Fibroblast of the conjunctiva (primary cell): ENCODE measurements around the gene LACC1.
A peak's percentile ranks its signal among the peaks of the same experiment; 100 is the strongest.

Experiments
- DNase-seq: peaks from one replicate; pipeline ENCODE4 v3.0.0-alpha.2; 2010; ENCODE audit warnings: low read depth

The LACC1 gene

GRCh38 chr13:43879755-43880181 lies at the start of gene LACC1:
LACC1 (plus strand) TSS chr13:43879904; CDS start chr13:43880986, 1,082 bp downstream.
- DNase-seq = no peak

GRCh38 chr13:43830497-43830881 lies 49.2 kb upstream of the LACC1 start:
- DNase-seq = peak; percentile 75

DNA sequence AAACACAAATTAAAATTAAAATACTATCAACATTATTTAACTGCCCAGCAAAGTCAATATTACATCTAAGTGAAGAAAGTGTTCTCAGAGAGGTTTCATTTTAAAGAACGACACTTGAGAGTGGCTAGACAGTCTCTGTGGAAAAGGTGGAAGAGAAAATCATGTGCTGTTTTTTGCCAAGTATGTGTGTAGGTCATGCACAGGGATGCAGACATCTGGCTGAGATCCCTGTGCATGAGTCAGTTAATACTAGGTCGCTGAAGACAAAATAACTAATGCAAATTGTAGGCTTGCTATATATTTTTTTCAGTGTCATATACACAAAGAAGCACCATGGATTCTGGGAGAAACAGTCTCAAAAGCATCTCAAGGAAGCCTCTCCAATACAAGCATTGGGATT lies 48.6 kb upstream of the LACC1 start:
- DNase-seq = peak; percentile 56

GRCh38 chr13:43835701-43836100 lies 44.0 kb upstream of the LACC1 start:
- DNase-seq = no peak

DNA sequence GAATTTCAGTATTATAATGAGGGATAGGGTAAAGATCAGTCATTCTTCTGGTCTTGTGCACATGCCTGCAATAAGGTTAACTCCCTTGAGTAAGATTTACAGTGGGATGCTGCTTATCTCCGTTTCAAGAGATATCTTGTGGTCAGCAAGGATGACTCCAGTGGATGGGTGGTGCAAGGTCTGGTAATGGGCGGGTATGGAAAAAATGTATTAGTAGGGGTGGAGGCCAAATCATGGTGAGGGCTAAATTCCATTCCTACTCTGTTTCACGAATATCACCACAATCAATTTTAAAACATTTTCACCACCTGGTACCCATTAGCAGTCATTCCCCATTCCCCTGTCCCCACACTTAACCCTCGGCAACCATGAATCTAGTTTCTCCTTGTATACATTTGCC lies 40.8 kb upstream of the LACC1 start:
- no peak for DNase-seq

DNA sequence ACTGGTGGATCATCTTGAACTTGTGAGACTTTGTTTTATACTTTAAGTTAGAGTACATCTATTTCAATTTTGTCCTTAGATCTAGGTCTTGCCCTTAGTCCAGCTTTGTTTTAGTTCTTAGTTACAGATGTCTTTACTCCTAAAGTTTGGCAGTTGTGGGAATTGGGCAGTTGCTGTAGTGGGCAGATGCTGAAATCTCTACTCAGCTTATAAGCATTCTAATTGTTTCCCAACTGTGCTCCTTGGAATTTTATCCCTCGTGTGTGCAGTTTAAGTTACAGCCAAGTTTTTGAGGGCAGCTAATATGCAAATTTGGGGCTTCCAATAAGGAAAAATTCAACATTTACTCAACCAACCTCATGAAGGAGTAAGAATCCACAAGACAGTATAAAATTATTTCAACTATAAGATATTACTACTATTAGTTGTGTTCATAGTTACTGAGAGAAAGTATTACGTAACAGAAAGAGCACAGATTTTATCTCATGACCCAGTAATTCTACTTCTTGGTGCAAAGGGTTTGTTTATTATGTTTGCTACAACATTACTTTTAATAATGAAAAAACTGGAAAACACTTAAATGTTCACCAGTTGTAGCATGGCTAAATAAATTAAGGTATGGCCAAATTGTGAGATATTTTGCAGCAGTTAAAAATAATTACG lies 33.1 kb upstream of the LACC1 start:
- DNase-seq = no peak

GRCh38 chr13:43848001-43848649 lies 31.6 kb upstream of the LACC1 start:
- DNase-seq = peak; percentile 36

DNA sequence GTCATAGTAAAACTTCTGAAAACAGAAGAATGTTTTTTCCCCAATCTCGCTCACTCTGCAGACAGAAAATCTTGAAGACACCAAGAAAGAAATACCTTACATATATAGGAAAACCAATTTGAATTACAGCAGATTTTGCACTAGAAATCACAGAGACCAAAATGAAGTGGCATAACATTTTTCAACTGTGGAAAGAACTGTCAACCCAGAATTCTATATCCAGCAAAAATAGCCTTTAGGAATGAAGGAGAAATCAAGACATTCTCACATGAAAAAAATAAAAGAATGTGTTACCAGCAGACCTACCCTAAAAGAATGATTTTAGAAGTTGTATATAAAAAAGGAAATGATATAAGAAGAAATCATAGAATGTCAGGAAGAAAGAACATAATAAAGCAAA lies 28.8 kb upstream of the LACC1 start:
- DNase-seq = no peak

DNA sequence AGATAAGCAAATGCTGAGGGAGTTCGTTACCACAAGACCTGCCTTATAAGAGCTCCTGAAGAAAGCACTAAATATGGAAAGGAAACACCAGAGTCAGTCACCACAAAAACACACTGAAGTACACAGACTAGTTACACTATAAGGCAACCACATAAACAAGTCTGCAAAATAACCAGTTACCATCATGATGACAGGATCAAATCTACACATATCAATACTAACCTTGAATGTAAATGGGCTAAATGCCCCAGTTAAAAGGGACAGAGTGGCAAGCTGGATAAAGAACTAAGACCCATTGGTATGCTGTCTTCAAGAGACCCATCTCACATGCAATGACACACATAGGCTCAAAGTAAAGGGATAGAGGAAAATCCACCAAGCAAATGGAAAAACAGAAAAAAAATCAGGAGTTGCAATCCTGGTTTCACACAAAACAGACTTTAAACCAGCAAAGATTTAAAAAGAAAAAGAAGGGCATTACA lies 26.7 kb upstream of the LACC1 start:
- DNase-seq = no peak

DNA sequence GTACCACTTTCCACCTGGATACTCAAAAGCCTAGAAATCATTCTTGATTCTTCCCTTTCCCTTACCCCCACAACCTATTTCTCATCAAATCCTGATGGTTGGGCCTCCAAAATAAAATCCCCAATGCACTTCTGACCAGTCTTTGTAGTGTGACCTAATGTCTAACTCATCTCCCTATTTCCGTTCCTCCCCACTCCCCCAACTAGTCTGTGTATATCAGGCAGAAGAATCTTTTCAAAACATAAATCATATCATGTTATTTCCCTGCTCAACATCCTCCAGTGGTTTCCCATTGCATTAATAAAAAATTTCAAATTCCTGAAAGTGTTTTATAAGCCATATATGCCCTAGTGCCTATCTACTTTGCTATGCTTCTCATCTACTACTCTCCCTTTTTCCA lies 17.8 kb upstream of the LACC1 start:
- DNase-seq = no peak

DNA sequence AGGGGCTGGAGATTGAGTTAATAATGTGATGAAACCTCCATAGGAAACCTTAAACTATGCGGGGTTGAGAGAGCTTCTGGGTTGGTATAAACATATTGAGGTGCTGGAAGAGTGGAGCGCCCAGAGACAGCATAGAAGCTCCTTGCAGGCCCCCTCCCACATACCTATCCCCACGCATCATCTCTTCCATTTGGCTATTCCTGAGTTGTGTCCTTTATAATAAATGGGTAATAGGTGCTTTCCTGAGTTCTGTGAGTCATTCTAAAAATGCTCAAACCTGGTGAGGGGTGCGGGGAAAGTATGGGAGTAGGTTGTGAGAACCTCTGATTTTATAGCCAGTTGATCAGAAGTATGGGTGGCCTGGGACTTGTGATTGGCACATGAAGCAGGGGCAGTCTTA lies 14.8 kb upstream of the LACC1 start:
- no peak for DNase-seq

DNA sequence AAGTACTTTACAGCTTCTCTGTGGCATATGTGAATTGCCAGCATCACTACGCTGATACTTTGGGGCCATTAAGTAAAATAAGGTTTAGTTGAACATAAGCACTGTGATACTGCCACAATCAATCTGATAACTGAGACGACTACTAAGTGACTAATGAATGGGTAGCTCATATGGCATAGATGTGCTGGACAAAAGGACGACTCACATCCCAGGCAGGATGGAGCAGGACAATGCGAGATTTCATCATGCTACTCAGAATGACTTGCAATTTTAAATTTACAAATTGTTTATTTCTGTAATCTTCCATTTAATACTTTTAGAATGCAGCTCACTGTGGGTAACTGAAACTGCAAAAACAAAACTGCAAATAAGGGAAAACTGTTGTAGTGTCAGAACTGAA lies 13.8 kb upstream of the LACC1 start:
- DNase-seq = peak; percentile 55

GRCh38 chr13:43872181-43872580 lies 7.5 kb upstream of the LACC1 start:
- no peak for DNase-seq

- DNase-seq = peak; percentile 20
These were observed 5.1 kb upstream of the LACC1 start for GRCh38 chr13:43874504-43875092.

DNA sequence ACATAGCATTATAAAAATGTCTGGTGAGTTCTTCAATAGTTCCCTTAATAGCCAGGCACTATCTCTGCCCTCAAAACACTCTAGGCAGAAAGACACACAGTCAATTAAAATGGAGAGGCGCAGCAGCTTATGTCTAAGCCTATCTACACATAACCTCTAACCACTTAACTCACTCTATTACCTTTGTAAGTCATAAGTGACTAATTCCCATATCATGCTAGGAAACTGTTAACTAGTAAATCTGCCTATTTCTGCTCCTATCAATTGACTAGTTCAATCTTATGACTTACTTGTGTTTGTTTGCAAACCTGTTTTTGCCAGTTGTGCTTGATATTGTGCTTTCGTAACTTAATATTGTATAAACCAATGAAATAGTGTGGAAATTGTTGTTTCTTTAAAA lies 3.3 kb upstream of the LACC1 start:
- no peak for DNase-seq

DNA sequence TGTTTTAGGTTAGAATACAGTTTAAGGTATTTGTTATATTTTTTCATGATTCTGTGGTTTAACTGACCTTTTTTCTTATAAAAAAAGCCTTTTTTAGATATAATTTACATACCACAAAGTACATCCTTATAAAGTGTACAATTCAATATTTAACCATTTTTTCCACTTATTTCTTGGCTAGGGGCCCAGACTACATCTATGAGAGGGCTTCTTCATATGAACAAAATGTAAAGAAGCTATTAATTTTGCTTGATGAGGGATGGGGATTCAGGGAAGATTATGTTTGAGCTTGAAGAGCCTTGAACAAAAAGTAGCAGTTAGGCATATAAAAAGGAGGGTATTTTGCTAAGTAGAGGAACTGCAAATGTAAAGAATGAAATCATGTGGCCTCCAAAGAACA lies 2.4 kb upstream of the LACC1 start:
- DNase-seq = no peak

DNA sequence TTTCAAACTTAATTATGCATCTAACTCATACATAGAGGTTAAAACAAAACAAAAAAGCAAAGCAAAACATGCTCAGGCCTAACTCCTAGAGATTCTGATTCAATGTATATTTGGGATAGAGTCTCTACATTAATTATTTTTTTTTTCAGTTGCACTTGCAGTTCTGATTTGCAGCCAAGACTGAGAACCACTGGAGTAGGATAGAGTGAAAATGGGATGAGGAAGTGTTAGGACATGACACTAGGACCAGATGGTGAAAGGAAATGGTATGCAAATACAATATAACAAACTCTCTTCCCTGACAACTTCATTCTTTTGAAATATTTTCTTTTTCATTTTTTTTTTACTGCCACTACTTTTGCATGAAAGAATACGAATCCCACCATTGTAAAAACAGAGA lies 1.9 kb upstream of the LACC1 start:
- no peak for DNase-seq

- DNase-seq = peak; percentile 47
These were observed 581 bp upstream of the LACC1 start, which contains the start of gene CCDC122 for GRCh38 chr13:43878892-43879754. CCDC122 (minus strand) TSS chr13:43879740; CDS start chr13:43869376, 10,364 bp downstream.

GRCh38 chr13:43880214-43880855 lies 631 bp downstream of the LACC1 start:
- DNase-seq = no peak

DNA sequence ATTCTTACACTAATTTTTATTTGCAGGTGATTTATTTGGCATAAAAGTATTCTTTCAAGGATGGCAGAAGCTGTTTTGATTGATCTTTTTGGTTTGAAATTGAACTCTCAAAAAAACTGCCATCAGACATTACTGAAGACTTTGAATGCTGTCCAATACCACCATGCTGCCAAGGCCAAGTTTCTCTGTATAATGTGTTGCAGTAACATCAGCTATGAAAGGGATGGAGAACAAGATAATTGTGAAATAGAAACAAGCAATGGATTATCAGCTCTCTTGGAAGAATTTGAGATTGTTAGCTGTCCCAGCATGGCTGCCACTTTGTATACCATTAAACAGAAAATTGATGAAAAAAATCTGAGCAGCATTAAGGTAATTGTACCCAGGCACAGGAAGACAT lies 1.2 kb downstream of the LACC1 start:
- no peak for DNase-seq

DNA sequence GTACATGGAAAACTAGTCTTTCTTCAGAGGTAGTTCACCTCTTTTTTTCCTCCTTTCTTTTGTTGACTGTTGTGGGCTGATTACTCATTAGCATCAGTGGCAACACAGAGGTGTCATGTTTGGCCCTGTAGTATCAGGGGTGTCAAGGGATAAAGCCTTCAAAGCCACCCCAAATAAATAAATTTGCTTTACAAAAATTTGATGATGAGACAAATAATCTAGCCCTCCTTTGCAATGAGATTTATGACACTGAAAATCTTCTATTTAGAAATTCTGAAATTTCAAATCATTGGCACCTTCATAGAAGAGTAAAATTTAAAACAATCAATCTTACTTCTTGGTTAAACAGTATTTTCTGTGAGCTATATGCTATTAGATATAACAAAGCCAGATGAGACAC lies 1.9 kb downstream of the LACC1 start:
- DNase-seq = no peak

DNA sequence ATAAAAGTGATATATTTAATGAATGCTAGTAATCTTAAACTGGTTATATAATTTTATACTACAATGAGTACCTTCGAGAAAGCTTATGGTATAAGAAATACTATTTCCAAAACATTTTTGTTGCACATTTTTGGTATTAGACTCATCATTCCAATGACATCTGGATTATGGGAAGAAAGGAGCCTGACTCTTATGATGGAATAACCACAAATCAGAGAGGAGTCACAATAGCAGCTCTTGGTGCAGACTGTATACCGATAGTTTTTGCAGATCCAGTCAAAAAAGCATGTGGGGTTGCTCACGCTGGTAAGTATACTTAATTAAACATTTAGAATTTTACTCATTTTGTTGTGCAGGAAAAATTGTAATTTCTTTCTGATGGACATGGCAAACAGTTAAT lies 3.9 kb downstream of the LACC1 start:
- no peak for DNase-seq
